ENCODE data around the gene GPR137. TPM values are rescaled to one million over a fixed set of nuclear protein-coding genes. Genes with fewer than 3 reads are reported as not detected.
"Not testable (repeated sequence)": the region's sequence is repeated elsewhere in the genome, so short reads cannot be mapped to it uniquely, and the experiment has no call there.

The GPR137 gene
- total RNA-seq, 4 donors from 2014 or later, result 20.9 to 36.1 (median 25.4) TPM

GRCh38 chr11:64243236-64243854, 42.3 kb upstream of the GPR137 start:
- Histone ChIP-seq H3K4me3 (no peak overlapping the region), H3K4me1 (peaks cover 40 to 69% (median 62%) of the 10 kb centered on the region in 4 donors), H3K27me3 (no peaks in the 10 kb centered on the region), H3K9me3 (no peaks in the 10 kb centered on the region), H3K27ac (replicated peaks in 1 of 4) (peak overlapping the region in 3 of 4 donors; percentile 97 to 100 (median 98)), H3K36me3 (peaks cover 12 to 29% (median 25%) of the 10 kb centered on the region in 4 donors)
- no peak for DNase-seq (ENCODE audit: extremely low spot score)
- intact Hi-C loops (cut with DNase I), result no loop called here
- WGBS, result 79% methylated on average over 7 of the region's 8 CpGs
- TF ChIP-seq POLR2A (IDR thresholded peaks at IDR 0.05; ENCODE audit: low read depth) (no peak), EP300 (IDR thresholded peaks at IDR 0.05) (no peak)

DNA sequence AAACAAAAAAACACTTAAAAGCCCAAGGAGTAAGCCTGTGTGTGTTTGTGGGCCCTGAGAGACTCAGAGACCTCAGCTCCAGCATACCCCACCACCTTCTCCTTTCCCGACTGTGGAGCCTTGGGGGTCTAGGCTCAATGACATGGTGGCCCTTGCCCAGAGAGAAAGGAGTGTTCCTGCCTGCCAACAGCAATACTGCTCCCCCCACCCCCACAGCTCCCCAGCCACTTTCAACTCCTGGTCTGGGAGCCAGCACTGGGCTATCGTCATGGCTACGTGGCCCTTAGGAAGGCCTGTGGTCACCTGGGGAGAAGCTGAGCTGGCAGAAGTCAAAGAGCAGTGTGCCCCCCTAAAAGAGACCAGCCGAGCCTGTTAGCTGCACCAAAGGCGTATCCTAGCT, 41.5 kb upstream of the GPR137 start:
- no peak overlapping the region for H3K4me3 ChIP-seq
- intact Hi-C loops (cut with DNase I), result no loop called here

DNA sequence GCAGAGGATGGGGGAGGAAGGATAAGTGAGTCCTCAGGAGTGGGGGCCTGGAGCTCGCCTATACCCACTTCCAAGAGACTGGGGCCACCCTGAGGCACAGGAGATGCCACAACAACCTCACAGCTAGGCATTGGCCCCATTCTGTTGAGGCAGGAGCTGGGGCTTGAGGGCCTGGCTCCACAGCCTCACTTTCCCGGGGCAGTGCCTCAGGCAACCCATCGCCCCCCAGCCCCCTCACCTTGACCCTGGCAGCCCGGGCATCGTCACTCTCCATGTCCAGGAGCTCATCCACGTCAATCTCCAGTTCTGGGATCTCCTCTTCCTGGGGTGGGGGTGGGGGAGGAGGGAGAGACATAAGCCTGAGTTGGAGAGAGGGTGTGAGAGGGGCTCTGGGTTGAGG, 40.7 kb upstream of the GPR137 start:
- Histone ChIP-seq H3K27me3 (no peaks in the 10 kb centered on the region), H3K4me3 (peak overlapping the region; percentile 65 to 86 (median 72)), H3K9me3 (no peaks in the 10 kb centered on the region), H3K36me3 (peaks cover 7 to 17% (median 16%) of the 10 kb centered on the region in 4 donors), H3K27ac (replicated peaks in 1 of 4) (peak overlapping the region; percentile 85 to 88 (median 86)), H3K4me1 (peaks cover 36 to 70% (median 58%) of the 10 kb centered on the region in 4 donors)
- intact Hi-C loops (cut with DNase I), result no loop called here
- DNase-seq (ENCODE audit: extremely low spot score), result no peak
- WGBS, result 22% methylated on average over 1 of the region's 6 CpGs
- TF ChIP-seq EP300 (IDR thresholded peaks at IDR 0.05) (no peak), POLR2AphosphoS5 (IDR thresholded peaks at IDR 0.05) (no peak), POLR2A (IDR thresholded peaks at IDR 0.05; ENCODE audit: low read depth) (no peak)
- TF ChIP-seq, protein P1, sequence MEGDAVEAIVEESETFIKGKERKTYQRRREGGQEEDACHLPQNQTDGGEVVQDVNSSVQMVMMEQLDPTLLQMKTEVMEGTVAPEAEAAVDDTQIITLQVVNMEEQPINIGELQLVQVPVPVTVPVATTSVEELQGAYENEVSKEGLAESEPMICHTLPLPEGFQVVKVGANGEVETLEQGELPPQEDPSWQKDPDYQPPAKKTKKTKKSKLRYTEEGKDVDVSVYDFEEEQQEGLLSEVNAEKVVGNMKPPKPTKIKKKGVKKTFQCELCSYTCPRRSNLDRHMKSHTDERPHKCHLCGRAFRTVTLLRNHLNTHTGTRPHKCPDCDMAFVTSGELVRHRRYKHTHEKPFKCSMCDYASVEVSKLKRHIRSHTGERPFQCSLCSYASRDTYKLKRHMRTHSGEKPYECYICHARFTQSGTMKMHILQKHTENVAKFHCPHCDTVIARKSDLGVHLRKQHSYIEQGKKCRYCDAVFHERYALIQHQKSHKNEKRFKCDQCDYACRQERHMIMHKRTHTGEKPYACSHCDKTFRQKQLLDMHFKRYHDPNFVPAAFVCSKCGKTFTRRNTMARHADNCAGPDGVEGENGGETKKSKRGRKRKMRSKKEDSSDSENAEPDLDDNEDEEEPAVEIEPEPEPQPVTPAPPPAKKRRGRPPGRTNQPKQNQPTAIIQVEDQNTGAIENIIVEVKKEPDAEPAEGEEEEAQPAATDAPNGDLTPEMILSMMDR (IDR thresholded peaks at IDR 0.05), result no peak

More for the DNA sequence above, 41.5 kb upstream of the GPR137 start:
- Histone ChIP-seq H3K4me1 (peaks cover 40 to 74% (median 62%) of the 10 kb centered on the region in 4 donors), H3K27me3 (no peaks in the 10 kb centered on the region), H3K36me3 (peaks cover 7 to 21% (median 17%) of the 10 kb centered on the region in 4 donors), H3K9me3 (no peaks in the 10 kb centered on the region), H3K27ac (replicated peaks in 1 of 4) (peak overlapping the region in 3 of 4 donors; percentile 85 to 97 (median 88))
- TF ChIP-seq, protein P1 (IDR thresholded peaks at IDR 0.05), result no peak
- no peak for TF ChIP-seq POLR2A (IDR thresholded peaks at IDR 0.05; ENCODE audit: low read depth)
- WGBS, result 52% methylated on average over 3 of the region's 5 CpGs
- no peak for DNase-seq (ENCODE audit: extremely low spot score)

DNA sequence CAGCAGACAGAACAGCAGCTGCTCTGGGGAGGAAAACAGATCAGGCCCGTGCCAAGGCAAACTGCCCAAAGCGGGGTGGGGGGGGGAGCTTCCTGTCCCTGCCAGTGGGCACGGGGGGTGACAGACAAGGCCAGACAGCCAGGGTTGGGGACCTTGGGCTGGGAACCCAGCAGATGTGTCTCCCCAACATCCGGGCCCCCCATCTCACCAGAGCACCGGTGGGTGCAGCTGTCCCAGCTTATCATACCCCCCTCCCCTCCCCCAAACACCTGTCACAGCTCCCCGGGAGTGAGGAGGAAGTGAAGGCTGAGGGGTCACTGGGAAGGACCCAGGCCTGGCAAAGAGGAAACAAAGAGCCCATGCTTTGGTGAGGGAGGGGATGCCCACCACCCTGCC, 40.2 kb upstream of the GPR137 start:
- TF ChIP-seq POLR2AphosphoS5 (IDR thresholded peaks at IDR 0.05) (no peak), EP300 (IDR thresholded peaks at IDR 0.05) (no peak), POLR2A (IDR thresholded peaks at IDR 0.05; ENCODE audit: low read depth) (no peak)
- TF ChIP-seq, protein P1 (IDR thresholded peaks at IDR 0.05), result no peak
- H3K9me3 ChIP-seq, result no peaks in the 10 kb centered on the region
- H3K4me3 ChIP-seq, result peak overlapping the region; percentile 65 to 86 (median 72)
- DNase-seq (ENCODE audit: extremely low spot score), result no peak
- H3K27ac ChIP-seq (replicated peaks in 1 of 4), result peak overlapping the region; percentile 85 to 88 (median 86)
- intact Hi-C loops (cut with DNase I), result no loop called here
- peaks cover 34 to 70% (median 55%) of the 10 kb centered on the region in 4 donors for H3K4me1 ChIP-seq
- peaks cover 7 to 17% (median 16%) of the 10 kb centered on the region in 4 donors for H3K36me3 ChIP-seq
- 8% methylated on average over 2 of the region's 6 CpGs for WGBS
- no peaks in the 10 kb centered on the region for H3K27me3 ChIP-seq

GRCh38 chr11:64245797-64246620, 39.6 kb upstream of the GPR137 start:
- Histone ChIP-seq H3K36me3 (peaks cover 7 to 17% (median 16%) of the 10 kb centered on the region in 4 donors), H3K27ac (replicated peaks in 1 of 4) (peak overlapping the region; percentile 85 to 88 (median 86)), H3K9me3 (no peaks in the 10 kb centered on the region), H3K4me3 (peak overlapping the region; percentile 65 to 86 (median 72)), H3K4me1 (peaks cover 38 to 73% (median 59%) of the 10 kb centered on the region in 4 donors), H3K27me3 (no peaks in the 10 kb centered on the region)
- intact Hi-C loops (cut with DNase I), result no loop called here
- no peak for TF ChIP-seq EP300 (IDR thresholded peaks at IDR 0.05)
- peak; percentile 37 to 46 for TF ChIP-seq POLR2AphosphoS5 (IDR thresholded peaks at IDR 0.05)
- WGBS, result 0% methylated on average over 1 of the region's 46 CpGs
- no peak for DNase-seq (ENCODE audit: extremely low spot score)

- Histone ChIP-seq H3K27ac (replicated peaks in 1 of 4) (peak overlapping the region; percentile 85 to 95 (median 86)), H3K4me1 (peaks cover 39 to 76% (median 61%) of the 10 kb centered on the region in 4 donors), H3K36me3 (peaks cover 7 to 17% (median 16%) of the 10 kb centered on the region in 4 donors), H3K4me3 (peak overlapping the region; percentile 65 to 86 (median 72))
- intact Hi-C loops (cut with DNase I); H3K9me3 ChIP-seq; H3K27me3 ChIP-seq; DNase-seq (ENCODE audit: extremely low spot score): not testable (repeated sequence)
- no CpG with 5 or more reads among the region's 43 CpGs for WGBS
Measured at GRCh38 chr11:64246621-64246870, 39.1 kb upstream of the GPR137 start.

Data from esophagus muscularis mucosa (tissue), 4 donors.